Testis (tissue), 3 donors: ENCODE measurements around the gene MGAT3. TPM values are rescaled to one million over a fixed set of nuclear protein-coding genes. Genes with fewer than 3 reads are reported as not detected.

Experiments
- DNase-seq: peaks from one replicate; pipeline ENCODE4 v3.0.0-alpha.2; 2019
- H3K27ac ChIP-seq, 2 donors: fragments of 200-600 bp; sonication (generic); one replicate each; pipeline ENCODE4 v1.5.1; 2019
- H3K27me3 ChIP-seq: fragments of 200-600 bp; sonication (generic); one replicate; pipeline ENCODE4 v1.5.1; 2019
- H3K36me3 ChIP-seq: fragments of 200-600 bp; sonication (generic); one replicate; pipeline ENCODE4 v1.5.1; 2017; ENCODE audit warnings: low read depth; ENCODE audit errors: missing control alignments
- H3K4me1 ChIP-seq: fragments of 200-600 bp; sonication (generic); one replicate; pipeline ENCODE4 v1.5.1; 2019
- H3K4me3 ChIP-seq, 2 donors: fragments of 200-600 bp; sonication (generic); one replicate each; pipeline ENCODE4 v1.5.1; 2017 to 2019
- H3K9me3 ChIP-seq: fragments of 200-600 bp; sonication (generic); one replicate; pipeline ENCODE4 v1.5.1; 2017
- POLR2A ChIP-seq: fragments of 450-650 bp; IDR thresholded peaks from one replicate; pipeline ENCODE4 v1.6.1; 2017; ENCODE audit warnings: antibody characterized with exemption, mild to moderate bottlenecking, moderate library complexity
- WGBS, 2 donors: methylation state at CpG; one replicate each; pipeline ENCODE4 v1.1.5; 2018; 5-methylcytosine and 5-hydroxymethylcytosine counted together
- intact Hi-C: fragments of 100-400 bp; cut with DNase I; formaldehyde crosslinking; loops from one replicate; pipeline ENCODE4 v1.15.1; 2023; ENCODE audit warnings: low total_unique reads
- polyA plus RNA-seq: library from polyadenylated mRNA; stranded (reverse); fragments of 350-450 nt; fragmentation: Illumina TruSeq; extraction: RNeasy Lipid Tissue Mini Kit (QIAGEN cat#74804); gene quantifications from one replicate; pipeline ENCODE4 v1.2.3, GENCODE V29; 2014; ENCODE audit warnings: low read depth, low replicate concordance; ENCODE audit not compliant: insufficient read depth
- total RNA-seq, 2 donors: library from RNA; depleted of rRNA; stranded (reverse); fragments of >200 nt; gene quantifications; one replicate each; pipeline ENCODE4 v1.2.3, GENCODE V29; 2016
- TF ChIP-seq, protein P1 (sequence below), 3 experiments: fragments of 450-650 bp in 2 of 3; fragments of 200-600 bp in 1 of 3; sonication (generic) in 1 of 3; IDR thresholded peaks; one replicate each; pipeline ENCODE4 v1.5.1; 2016 to 2019; ENCODE audit warnings: antibody characterized with exemption in 3 of 3, mild to moderate bottlenecking in 2 of 3, moderate library complexity in 1 of 3

MGAT3 gene
- total and polyA plus RNA-seq, 3 donors from 2014 or later: 4.6 to 9.7 (median 6.4) TPM

DNA sequence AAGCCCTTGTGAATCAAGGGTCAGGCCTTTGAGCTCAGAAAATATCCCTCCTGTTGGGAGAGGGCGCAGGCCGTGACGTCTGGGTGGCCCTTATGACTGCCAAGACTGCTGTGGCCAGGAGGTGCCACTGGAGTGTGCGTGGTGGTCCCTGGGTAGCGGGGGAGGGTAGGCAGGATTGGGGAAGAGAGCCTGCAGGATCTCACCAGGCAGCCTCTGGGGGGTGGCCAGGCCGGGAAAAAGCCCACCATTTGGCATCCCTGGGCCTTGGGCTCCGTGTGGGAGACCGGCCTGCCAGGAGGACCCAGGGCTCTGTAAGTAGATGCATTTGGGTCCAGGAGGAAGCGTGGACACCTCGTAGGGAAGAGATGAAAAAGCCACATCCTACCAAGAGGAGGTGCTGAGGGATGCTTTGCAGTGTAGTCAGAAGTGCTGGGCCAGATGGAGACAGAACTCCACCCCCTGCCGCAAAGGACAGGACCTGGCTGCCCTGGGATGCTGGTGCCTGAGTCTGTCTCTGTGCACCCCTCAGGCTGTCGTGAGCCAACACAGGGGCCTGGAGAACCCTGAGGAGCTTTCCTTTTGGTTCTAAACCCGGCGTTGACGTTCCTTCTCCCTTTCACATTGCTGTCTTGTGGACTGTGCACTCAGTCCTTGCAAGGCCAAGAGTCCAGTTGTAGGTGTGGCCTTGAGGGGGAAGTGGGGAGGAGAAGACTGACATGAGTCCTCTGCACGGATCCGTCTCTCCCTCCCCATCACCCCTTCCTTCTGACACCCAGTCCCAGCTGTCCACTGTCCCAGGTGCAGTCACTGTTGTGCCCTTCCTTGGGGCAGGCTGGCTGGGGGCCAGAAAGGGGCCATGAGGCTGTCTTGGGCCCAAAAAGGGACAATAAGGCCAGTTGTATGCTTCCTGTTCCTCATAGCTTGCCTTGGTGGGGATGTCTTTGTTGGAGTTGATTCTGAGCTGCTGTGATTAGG lies 32.6 kb downstream of the MGAT3 start:
- 60 to 82% methylated on average over 14 to 17 of the region's 17 CpGs for WGBS, 2 donors
- DNase-seq: no peak

DNA sequence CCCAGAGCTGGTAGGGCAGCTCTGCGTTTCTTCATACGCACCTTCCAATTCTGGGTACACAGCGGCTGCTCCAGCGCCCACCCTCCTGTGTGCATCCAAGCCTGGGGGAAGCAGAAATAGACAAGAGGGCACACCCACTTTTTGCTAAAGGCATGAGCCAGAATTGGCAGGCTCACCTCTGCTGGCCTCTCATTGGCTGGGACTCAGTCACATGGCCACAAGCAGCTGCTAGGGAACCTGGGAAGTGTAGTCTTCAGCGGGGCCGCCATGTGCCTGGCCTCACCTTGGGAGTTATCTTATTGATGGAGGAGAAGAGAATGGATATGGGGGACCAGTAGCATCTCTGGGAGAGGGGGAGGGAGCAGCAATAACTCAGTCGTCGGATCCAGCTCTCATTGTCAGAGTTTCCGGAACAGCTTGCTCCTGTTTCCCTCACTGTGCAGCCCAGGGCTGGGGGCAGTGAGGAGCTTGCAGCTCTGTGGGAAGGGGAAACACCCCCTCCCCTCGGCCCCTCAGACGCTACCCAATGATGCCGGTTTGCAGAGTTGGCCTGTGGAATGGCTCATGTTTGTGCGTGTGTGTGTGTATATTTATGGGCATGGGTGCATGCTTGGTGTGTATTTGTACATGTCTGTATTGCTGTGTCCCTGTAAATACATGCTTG lies 33.5 kb downstream of the MGAT3 start:
- intact Hi-C loops: no loop called here
- H3K4me3 ChIP-seq: no peak overlapping the region
- TF ChIP-seq POLR2A: no peak
- TF ChIP-seq, protein P1, sequence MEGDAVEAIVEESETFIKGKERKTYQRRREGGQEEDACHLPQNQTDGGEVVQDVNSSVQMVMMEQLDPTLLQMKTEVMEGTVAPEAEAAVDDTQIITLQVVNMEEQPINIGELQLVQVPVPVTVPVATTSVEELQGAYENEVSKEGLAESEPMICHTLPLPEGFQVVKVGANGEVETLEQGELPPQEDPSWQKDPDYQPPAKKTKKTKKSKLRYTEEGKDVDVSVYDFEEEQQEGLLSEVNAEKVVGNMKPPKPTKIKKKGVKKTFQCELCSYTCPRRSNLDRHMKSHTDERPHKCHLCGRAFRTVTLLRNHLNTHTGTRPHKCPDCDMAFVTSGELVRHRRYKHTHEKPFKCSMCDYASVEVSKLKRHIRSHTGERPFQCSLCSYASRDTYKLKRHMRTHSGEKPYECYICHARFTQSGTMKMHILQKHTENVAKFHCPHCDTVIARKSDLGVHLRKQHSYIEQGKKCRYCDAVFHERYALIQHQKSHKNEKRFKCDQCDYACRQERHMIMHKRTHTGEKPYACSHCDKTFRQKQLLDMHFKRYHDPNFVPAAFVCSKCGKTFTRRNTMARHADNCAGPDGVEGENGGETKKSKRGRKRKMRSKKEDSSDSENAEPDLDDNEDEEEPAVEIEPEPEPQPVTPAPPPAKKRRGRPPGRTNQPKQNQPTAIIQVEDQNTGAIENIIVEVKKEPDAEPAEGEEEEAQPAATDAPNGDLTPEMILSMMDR (IDR thresholded peaks at IDR 0.05): no peak
- no peaks in the 10 kb centered on the region for H3K27me3 ChIP-seq
- 34 to 43% methylated on average over 12 to 13 of the region's 13 CpGs for WGBS, 2 donors
- H3K36me3 ChIP-seq: no peaks in the 10 kb centered on the region
- peak; percentile 94 for DNase-seq
- no peaks in the 10 kb centered on the region for H3K9me3 ChIP-seq
- H3K4me1 ChIP-seq: peaks cover 10% of the 10 kb centered on the region
- H3K27ac ChIP-seq: no peak overlapping the region

More for the DNA sequence above, 32.6 kb downstream of the MGAT3 start:
- Histone ChIP-seq H3K27me3 (no peaks in the 10 kb centered on the region), H3K4me1 (peaks cover 10% of the 10 kb centered on the region), H3K4me3 (no peak overlapping the region), H3K36me3 (no peaks in the 10 kb centered on the region), H3K27ac (no peak overlapping the region), H3K9me3 (no peaks in the 10 kb centered on the region)
- intact Hi-C loops: no loop called here
- TF ChIP-seq, protein P1 (IDR thresholded peaks at IDR 0.05): no peak
- no peak for TF ChIP-seq POLR2A

DNA sequence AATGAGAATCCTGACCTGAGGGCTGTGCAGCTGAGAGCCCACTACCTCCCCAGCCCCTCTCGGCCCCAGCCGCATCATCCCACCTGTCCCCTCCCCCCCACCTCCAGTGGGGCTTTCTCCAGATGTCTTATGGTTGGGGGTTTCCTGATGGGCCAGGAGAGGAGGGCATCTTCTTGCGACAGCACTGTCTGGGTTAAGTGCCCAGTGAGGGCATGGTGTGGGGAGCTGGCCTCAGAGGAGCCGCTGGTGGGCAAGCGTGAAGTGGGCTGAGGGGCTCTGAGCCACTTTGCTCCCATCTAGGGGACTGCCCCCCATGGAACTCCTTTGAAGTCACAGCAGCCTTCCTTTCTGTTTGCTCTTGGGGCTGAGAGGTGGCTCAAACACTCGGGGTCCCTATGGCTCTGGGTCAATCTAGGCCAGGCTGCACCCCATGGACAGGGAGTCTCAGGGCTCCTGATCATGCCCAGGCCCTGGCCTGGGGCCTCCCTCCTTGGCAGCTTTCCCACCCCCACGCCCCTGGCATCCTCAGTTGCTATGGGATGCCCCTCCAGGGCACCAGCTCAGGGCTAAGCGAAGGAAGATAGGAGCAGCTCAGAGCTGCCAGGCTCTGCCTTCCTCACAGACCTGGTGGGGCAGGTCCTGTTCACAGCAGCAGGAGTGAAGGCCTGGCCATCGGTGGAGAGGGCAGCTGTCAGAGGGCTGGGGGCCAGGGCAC lies 34.3 kb downstream of the MGAT3 start:
- no peak overlapping the region for H3K4me3 ChIP-seq
- H3K9me3 ChIP-seq: no peaks in the 10 kb centered on the region
- intact Hi-C loops: no loop called here
- DNase-seq: no peak
- TF ChIP-seq POLR2A: no peak
- TF ChIP-seq, protein P1 (IDR thresholded peaks at IDR 0.05): no peak
- no peaks in the 10 kb centered on the region for H3K27me3 ChIP-seq
- H3K27ac ChIP-seq: no peak overlapping the region
- peaks cover 10% of the 10 kb centered on the region for H3K4me1 ChIP-seq
- H3K36me3 ChIP-seq: no peaks in the 10 kb centered on the region
- WGBS, 2 donors: 80 to 86% methylated on average over 6 to 9 of the region's 9 CpGs

DNA sequence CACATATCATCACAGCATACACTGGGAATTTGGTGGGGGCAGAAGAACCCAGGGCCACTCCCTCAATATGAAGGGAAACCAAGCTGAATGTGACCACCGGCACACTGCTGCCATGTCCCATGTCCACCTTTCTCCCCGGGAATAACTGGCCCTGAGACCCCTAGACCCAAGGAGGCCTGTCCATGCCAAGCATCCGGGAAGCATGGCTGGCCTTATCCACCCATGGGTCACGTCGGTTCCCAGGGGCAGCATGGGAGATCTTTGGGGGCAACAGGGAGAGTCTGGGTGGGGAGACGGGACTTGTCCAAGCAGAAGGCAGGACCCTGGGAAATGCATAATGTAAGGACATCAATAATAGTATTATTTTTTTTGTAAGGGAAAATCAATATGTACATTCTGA lies 34.9 kb downstream of the MGAT3 start:
- 89 to 92% methylated on average over 5 to 6 of the region's 6 CpGs for WGBS, 2 donors
- intact Hi-C loops: no loop called here

More for the DNA sequence above, 34.9 kb downstream of the MGAT3 start:
- Histone ChIP-seq H3K4me1 (peaks cover 8% of the 10 kb centered on the region), H3K27ac (no peak overlapping the region), H3K9me3 (no peaks in the 10 kb centered on the region), H3K27me3 (no peaks in the 10 kb centered on the region), H3K36me3 (no peaks in the 10 kb centered on the region), H3K4me3 (no peak overlapping the region)
- no peak for TF ChIP-seq POLR2A
- TF ChIP-seq, protein P1 (IDR thresholded peaks at IDR 0.05): no peak
- no peak for DNase-seq
